NCI-H1694 (cell line): ENCODE results near the gene TNRC18.

Experiments used
- DNase-seq: peaks from one replicate; lab custom pipeline; 2025; lab: John Stamatoyannopoulos, UW

The TNRC18 gene

DNA sequence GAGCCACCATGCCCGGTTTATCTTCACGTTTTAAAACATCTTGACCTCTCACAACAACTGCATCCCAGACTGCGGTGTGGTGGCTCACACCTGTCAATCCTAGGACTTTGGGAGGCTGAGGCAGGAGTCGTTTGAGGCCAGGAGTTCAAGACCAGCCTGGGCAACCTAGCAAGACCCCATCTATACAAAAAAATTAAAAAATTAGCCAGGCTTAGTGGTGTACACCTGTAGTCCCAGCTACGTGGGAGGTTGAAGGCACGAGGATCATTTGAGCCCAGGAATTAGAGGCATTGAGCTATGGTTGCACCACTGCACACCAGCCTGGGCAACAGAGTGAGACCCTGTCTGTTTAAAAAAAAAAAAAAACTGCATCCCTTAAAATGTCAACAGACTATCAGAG is 20.2 kb downstream of the TNRC18 start:
- no peak for DNase-seq

DNA sequence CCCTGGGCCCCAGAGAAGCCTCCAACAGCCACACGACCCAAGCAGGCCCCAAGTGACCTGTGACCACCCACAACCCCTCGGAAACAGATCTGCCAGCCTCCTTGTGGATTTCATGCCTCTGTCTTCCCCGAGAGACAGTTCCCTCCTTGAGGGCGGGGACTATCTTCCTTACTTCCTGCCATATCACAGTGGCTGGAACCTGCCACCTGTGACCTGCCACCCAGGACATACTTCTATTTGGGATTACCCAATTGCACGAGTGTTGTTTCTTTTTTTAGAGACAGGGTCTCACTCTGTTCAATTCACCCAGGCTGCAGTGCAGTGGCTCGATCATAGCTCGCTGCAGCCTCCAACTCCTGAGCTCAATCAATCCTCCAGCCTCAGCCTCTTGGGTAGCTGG is 25.9 kb downstream of the TNRC18 start:
- no peak for DNase-seq

DNA sequence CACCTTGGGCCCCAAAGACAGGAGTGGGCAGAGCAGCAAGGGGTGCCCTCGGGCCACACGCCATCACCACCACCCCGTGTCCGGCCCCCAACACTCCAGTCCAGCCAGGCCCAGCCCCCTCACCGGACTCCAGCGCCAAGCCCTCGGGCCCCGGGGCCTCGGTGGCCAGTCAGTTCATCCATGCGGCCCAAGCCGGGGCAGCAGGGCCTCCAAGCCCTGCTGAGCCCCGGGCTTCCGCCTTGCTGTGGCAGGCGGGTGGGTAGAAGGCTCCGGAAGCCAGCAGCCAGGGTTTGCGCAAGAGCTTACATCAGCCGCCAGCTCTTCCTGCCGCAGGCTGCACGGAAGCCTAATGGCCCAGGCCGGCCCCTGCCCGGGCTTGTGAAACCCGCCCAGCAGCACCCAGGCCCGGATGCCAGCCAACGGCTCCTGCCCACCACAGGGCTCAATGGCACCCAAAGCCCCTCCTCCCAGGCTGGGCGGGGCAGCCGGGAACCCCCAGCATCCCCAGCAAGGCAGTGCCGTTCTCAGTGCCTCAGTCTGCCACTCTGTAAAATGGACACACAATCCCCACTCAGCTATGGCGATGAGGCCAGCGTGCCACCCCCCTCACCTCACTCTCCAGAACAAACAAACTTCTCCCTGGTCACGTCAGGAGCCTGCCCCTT is 26.5 kb downstream of the TNRC18 start:
- peak; percentile 79 for DNase-seq

DNA sequence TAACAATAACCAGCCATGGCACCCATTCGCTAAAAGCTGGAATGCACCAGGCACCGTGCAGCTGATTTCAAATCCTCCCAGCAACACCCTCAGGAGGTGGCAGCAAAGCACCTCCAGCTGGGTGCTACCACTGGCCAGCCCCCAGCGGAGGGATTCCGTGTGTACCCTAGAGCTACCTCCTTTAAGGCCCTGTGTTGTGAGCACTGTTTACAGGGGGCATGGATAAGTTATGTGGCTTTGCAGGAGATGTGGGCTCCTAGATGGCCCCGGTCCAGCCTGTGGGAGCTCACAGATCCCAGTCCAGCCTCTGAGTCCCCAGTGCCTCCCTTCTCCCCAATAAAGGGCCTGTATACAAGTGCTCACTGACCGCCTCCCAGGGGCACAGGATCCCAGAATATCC is 27.1 kb downstream of the TNRC18 start:
- no peak for DNase-seq

DNA sequence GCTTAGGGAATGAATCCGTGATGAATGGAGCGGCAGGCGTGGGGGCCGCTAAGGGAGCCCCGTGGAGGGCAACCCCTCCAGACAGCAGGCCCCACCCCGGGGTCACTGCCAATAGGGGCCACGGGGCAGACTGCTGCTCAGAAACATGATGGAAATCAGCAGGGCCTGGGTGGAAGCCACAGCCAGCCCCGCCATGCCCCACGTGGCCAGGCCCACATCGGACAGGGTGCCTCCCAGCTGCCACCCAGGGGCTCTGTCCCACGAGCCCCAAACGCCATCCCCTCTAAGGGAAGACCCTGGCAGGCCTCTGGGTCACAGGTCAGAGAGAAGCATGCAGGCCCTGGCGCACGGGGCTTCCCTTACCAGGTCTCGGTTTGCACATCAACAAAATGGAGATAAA is 28.4 kb downstream of the TNRC18 start:
- DNase-seq: no peak

DNA sequence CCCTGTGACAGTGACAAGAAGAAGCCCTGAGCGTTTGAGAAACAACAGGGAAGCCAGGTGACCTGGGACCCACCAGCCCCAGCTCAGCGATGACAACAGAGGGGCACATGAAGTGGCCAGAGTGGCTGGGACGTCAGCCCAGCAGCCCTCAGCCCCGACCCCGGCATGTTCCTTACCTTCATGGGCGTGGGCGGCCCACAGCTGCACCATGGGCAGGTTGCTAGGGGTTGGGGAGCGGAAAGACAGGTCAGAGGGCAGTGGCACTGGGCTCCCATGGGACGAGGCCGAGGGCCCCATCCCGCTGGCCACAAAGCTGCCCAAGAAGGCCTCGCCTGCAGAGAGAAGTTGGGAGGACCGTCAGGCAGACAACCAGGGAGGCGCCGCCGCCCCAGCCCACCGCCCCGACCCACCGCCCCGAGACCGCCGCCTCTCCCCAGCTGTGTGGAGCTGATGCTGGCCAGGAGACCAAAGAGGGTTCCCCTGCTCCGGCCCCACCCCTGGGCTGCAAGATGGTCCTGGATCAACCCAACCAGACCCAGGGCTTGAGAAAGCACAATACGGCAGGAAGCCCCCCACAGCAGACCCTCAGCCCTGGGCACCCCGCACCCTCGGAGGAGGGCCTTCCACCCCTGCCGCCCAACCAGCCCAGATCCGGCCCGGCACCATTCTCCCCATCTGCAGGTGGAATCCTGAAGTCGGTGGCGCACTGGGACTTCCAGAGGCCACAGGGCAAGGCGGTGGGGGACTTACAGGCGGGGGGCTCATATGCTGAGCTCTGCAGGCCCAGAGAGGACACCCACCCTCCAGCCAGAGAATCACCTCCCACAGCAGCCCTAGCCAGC is 29.1 kb downstream of the TNRC18 start:
- DNase-seq: no peak

DNA sequence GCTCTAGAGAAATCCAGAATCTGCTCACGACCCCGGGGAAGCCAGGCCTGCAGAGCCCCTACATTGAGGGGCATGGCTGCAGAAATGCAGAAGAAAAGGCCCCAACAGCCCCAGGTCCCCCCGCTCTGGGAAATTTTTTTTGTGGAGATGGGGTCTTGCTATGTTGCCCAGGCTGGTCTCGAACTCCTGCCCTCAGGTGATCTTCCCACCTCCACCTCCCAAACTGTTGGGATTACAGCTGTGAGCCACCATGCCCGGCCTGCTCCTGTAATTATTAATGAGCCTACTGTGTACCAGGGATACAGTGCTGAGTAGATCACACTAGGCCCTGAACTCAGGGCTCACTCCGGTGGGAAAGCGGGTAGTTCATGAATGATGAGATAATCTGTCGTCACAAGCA is 29.9 kb downstream of the TNRC18 start:
- no peak for DNase-seq

DNA sequence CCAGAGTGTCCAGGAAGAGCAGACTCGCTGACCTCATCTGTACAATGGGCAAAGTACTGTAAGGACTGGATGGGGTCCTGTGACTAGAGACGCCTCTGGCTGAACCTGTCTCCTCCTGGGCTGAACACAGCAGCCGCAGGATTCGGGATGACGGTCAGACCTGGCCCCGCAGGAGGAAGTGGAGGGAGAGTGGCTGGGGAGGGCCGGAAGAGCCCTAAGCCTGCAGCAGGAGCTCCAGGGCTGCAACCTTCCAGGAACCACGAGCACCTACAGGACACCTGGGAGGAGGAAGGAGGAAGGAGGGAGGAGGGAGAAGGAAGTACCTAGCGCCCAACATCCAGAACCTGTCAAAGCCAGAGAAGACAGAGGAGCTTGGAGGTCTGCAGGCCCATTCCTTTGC is 30.3 kb downstream of the TNRC18 start:
- no peak for DNase-seq

DNA sequence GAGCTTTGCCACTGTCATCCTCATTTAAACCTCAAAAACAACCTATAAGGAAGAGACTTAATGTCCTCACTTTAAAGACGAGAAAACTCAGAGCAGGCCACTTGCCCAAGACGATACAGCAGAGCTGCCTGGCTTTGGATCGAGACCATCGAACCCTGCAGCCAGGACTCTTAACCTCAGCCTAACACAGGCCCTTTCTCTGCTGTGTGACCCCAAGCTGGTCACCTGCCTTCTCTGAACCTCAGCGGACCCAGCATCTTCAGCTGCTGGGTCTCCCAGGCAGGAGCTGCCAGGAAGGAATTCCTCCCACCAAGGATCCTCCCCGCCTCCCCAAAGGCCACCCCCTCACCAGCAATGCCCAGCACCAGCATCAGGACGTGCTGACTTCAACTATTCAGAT is 32.7 kb downstream of the TNRC18 start:
- DNase-seq: no peak

DNA sequence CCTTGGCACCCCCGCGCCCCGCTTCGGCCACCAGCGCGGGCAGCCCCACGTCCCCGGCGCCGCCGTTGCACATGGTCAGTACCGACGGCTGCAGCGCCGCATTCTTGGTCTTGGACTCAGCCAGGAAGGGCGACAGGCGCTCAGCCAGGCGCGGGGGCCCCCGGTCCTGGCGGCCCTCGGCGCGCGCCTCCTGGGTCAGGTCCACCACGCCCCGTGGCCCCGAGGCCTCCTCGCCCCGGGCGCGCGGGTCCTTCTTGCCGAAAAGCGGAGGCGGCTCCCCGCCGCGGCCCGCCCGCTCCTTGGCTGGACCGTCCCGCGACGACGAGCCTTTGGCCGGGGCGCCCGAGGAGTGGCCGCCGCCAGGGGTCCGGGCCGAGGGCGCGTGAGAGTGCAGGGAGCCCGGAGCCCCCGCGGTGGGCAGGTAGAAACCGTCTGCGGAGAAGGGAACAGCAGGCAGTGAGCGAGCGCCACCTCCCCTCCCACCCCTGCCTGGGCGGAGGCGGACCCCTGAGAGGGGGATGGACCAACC is 34.7 kb downstream of the TNRC18 start:
- DNase-seq: no peak

DNA sequence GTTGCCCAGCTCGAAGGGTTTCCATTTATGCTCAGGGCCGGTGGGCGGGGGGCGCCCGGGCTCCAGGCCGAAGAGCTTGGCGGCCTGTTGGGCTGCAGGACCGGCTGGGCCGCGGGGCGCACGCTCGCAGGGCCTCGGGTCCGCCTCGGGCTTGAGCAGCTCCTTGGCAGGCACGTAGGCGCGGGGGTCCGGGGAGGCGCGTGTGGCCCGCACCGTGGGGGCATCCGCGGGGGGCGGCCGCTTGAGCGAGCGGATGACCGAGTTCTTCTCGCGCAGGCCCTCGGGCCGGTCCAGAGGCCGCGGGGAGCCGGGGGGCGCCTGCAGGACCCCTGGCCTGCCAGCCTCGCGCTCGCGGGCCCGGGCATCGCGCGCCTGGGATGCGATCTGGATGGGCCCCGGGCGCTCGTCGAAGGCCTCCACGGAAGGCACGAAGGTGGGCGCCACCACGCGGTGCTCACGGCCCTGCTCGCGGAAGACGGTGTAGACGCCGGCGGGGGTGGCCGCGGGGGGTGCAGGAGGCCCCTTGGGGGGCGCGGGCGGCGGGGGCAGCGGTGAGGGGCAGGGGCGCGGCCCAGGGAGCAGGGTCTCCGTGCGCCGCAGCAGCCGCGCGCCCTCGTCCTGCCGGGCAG is 35.2 kb downstream of the TNRC18 start:
- DNase-seq: no peak

DNA sequence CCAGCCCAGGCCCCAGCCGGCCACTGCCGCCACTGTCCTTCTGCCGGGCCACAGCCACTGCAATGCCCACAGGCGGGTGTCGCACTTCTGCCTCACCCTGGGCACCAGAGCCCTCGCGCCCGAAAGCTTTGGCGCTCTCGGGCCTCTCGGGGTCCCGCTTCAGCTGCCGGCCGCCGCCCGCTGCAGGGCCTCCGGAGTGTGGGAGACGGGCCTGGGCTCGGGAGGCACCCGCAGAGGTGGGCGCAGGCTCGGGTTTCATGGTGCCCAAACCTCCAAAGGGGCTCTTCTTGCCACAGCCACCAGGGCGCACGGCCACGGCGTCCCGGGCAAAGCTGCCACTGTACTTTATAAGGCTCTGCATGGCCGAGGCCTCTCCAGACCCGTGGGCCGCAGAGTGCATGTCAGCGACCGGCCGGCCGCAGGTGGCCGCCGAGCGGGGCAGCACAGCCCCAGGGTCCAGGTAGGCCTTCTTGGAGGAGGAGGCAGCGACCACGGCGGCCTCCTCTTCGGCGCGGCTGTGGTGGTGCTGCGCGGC is 35.9 kb downstream of the TNRC18 start:
- DNase-seq: no peak

DNA sequence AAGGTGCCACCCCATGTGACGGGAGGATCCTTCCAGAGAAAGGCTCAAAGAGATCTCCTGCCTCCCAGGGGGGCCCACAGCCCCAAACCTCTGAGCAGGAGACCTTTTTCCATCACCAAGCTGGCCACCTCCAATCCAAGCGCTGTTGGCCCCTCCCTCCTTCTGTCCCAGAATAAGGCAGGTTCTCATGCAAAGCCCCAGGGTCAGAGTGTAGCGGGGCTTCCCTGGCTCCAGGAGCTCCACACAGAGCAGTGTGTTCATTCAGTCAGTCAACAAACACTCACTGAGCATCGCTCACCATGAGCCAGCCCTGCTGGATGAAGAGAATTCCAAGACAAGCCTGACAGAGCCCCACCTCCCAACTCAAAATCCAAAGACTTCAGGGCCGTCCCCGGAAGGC is 39.0 kb downstream of the TNRC18 start:
- DNase-seq: no peak

DNA sequence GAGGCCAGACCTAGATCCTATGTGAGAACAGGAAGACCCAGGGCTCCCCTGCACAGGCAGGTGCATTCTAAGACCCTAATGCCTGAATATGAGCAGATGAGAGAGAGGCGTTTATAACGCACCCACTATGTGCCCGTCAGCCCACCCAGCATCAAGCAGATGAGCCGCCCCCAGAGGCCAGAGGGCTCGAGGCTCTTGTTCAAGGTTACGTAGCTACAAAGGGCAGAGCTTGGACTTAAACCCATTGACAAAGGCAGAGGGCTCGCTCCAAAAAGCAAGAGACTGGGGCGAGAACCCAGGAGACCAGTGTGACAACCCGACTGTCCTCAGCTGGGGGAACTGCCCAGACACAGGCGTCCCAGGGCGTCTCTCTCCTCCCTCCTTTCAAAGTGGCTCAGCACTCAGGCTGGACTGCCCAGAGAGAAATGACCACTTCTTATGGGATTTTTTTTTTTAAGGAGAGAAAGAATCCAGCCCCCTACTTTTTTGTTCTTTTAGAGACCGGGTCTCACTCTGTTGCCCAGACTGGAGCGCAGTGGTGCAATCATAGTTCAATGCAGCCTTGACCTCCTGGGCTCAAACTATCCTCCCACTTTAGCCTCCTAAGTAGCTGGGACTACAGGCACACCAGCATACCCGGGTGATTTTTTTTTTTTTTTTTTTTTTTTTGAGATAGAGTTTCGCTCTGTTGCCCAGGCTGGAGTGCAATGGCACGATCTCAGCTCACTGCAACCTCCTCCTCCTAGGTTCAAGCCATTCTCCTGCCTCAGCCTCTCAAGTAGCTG is 40.1 kb downstream of the TNRC18 start:
- no peak for DNase-seq

DNA sequence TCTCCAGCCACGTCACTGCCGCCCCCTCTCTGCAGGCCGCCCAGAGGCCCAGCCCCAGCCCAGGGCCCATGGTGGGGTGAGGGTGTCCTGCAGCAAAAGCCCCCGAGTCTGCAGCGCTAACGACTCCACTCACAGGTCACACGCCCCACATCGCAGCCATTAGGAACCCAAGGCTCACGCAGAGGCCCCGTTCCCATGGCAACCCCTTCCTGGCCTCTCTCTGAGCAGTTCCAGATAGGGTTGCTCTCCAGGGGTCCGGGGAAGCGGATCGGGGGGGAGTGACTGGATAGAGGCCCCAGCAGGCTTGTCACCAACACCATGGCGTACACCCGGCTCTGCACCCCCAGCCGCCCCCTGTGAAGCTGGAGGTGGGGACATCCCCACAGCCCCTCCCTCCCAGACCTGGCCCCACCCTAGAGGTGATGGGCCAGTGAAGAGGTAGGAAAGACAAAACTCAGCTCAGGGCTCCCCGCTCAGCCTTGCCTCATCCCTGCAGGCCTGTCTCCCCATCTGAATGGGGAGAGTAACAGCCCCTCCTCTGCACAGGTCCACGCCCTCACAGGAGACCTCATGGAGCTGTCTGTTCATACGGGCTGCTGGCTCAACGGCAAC is 41.2 kb downstream of the TNRC18 start:
- no peak for DNase-seq

DNA sequence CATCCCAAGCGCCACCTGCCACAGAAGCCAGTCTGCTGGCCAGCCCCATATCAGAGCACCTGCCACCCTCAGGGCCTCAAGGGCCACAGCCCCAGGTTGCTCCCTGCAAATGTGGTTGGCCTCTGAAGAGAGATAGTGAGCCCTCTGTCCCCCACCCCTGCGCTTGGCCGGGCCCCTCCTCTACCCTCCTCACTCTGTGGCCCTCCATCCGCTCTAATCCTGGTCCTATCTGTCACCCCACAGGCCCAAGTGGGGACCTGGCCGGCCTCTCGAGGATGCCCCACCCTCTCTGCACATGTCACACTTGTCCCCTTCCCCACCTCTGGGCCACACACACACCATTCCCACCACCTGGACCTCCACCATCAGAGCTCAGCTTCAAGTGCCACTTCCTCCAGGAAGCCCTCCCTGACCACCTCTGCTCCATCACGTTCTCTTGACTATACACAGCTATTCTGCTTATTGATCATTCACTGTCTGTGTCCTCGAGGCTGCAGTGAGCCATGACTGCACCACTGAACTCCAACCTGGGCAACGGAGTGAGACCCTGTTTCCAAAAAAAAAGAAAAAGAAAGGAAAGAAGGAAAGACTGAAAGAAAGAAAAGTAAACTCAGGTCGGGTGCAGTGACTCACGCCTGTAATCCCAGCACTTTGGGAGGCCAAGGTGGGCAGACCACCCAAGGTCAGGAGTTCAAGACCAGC is 42.4 kb downstream of the TNRC18 start:
- DNase-seq: no peak

DNA sequence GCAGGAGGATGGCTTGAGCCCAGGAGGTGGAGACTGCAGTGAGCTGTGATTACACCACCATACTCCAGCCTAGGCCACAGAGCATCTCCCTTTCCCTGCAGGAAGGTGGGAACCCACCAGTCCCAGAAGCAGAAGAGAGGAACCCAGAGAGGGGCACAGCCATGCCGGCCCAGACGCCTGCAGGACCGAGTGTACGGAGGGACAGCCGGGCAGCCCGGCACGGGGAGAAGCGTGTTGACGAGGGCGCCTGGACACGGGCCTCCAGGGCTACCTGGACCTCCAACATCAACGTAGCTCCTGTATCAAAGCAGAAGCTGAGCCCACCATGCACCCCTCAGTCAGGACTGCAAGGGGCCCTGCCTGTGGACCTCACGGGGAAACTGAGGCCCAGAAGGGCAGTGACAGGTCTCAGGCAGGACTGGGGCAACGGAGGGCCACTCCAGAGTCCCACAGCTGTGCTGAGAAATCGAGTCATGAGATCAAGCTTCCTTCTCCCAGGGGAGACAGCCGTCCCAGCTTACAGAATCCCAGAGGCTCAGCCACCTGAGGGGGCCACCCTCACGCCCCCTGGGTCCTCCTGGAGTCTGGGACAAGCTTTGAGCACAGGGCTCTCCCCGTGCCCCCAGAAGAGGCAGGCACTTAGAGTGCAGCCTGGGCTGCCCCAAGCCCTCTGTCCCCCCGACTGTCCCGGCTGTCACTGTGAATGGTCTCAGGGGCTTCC is 43.1 kb downstream of the TNRC18 start:
- DNase-seq: no peak

DNA sequence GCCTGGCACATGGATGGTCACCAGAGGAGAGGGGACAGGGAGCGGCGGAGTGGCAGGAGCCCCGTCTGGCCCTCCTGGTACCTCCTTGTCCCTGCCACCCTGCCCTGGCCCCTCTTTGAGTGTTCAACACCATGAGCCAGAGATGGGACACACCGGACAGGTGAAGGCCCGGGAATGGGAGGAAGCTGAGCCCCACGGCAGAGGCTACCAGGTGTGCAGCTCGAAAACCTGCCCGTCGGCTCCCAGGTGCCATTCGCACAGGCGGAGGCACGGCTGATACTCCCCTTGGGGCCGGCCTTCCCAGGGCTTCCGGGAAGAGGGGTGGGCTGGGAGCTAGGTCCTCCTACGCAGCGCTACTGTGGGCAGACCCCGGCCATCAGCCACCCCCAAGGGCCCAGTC is 44.1 kb downstream of the TNRC18 start:
- no peak for DNase-seq

DNA sequence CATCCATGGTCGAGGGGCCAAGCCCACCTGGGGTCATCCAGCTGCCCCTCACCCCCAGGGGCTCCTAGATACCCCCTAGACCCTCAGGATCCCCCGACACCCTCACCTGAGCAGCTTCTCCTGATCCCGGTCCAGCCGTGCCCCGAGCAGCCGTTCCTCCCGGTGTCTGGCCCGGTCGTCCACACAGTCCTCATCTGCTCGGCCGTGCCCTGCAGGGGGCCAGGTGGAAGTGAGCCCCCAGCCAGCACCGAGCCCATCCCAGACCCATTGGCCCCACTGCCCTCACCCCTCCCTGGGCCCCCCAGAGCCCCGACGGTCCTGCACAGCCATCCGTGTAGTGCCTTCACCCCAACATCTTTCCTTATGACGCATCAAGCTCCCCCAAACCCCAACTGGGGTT is 45.8 kb downstream of the TNRC18 start:
- DNase-seq: no peak

DNA sequence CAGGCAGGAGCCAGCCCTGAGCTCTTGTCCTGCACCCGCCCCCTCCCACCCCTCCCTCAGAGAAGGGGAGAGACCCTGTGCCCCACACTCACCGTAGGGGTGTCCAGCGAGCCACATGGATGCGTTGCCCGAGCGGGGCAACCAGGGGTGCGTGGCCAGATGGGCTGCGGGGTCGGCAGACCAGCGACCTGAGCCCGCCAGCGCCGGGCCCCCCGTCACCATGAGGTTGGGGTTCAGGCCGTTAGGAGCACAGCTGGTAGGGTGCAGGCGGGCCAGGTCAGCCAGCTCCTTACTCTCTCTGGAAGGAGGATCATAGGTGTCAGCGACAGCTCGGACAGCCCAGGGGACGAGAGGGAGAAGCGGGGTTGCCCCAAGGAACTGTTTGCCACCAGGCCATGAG is 46.4 kb downstream of the TNRC18 start:
- no peak for DNase-seq
